ENCODE results near the gene CDH13.

Gene CDH13

DNA sequence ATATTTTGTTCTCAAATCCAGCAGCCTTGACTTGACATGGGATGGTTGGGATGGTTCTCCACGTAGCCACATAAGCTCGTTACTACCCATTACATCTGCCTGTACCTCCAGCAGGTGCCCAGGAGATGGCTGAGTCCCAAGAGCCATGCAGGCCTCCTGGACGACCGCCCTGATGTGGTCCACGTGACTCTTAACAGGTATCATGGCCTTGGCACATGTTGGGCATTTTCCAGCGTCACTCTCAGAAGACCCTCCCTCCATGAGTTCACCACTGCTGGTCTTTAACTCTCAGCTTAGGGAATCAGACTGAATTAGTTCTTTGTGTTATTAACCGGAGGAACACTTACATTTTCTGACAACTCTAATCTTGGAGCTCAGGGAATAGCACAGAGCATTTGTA, 161.5 kb downstream of the CDH13 start:
- DNase-seq (ENCODE audit: low read depth in 2 of 2): no peak

DNA sequence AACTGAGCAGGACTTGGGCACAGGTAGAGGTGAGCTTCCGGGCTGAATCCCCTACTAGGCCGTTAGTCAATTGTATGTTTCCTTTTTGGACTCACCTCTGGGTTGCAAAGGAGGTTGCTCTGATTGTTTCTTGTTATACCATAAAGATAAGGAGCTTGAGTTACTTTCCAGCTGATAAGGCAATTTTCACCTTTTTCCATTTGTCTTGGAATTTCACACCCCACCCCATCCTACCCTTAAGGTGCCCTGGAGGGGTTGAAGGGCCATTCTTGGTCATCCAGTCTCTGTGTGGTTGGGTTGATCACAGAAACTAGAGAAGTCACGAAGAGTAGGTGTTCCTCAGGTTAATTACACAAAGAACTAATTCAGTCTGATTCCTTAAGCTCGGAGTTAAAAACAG, 162.2 kb downstream of the CDH13 start:
- DNase-seq (ENCODE audit: low read depth in 2 of 2): no peak

DNA sequence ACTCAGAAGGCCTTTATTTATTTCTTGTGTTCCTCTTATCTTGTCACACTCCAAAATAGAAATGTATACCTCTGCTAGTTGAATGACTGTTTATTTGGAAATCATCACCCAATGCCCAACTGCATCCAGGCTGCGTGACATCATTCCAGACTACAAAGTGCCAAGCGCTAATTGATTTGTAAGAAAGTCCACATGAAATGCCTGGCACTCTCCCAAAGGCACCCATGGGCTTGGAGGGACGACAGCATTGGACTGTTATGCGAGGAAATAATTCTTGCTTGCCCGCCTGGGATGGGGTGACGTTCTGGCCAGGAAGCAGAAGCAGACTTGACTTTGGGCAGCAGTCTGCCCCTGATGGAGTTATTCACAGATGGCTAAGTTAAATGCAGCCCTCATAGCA, 165.9 kb downstream of the CDH13 start:
- DNase-seq (ENCODE audit: low read depth in 2 of 2): no peak

DNA sequence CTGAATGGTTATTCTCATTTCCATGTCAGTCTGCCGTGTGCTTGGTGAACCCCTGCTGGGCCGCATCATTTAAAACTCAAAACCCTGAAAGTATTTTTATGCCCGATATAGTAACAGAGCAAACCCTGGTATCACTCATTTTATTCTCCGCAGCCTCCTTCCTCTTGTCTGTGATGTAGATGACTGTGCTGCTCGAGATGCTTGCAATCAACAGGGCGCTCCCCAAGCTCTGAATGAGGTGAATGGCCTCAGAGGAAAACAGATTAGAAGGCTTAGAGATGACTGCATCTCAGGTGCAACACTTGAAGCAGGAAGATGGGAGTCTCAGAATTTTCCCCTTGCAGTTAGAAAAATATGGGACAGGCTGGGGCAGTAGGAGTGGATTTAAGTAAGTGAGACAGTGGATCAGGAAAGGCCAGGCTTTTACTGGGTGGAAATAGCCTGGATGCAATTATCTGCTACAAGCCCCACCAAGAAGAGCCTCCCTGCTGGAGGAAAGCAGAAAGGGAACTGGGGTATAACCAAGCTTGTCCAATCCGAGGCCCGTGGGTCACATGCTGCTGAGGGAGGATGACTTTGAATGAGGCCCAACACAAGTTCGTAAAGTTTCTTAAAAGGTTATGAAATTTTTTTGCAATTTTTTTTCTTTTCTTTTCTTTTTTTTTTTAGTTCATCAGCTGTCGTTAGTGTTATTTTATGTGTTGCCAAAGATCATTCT, 166.9 kb downstream of the CDH13 start:
- DNase-seq (ENCODE audit: low read depth in 2 of 2): no peak

DNA sequence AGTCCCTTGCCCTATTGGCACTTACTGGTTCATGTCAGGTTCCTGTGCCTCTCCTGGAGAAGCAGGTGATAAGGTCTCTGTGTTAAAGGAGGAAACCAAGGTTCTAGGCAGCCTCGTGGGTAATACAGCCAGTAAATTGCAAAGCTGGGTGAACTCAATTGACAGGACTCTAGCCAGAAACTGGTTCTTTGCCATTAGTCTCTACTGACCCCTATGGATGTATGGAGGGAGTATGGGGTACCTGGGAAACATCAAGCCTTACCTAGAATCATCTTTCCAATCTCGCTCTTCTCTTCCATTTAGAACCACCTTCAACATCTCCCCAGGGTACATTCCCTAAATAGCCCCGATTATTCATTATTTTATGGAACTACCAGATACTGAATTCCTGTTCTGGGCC, 169.3 kb downstream of the CDH13 start:
- DNase-seq (ENCODE audit: low read depth in 2 of 2): no peak

DNA sequence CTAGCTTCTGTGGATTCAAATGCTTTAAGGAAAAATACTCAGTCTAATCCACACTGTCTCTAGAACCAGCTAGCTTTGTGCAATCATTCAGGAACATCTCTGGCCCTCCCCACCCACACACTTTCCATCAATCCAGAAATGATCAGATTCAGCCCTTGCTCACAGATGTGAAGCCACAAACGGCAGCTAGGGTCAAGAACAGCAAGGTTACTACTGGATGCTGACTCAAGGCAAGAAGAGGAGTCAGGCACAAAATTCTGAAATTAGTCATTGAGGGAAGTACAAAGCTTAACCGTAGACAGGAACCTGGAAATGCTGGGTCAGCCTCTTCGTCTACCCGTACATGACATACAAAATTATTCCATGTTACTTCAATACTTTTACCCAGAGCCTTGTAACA, 174.6 kb downstream of the CDH13 start:
- no peak for DNase-seq (ENCODE audit: low read depth in 2 of 2)

DNA sequence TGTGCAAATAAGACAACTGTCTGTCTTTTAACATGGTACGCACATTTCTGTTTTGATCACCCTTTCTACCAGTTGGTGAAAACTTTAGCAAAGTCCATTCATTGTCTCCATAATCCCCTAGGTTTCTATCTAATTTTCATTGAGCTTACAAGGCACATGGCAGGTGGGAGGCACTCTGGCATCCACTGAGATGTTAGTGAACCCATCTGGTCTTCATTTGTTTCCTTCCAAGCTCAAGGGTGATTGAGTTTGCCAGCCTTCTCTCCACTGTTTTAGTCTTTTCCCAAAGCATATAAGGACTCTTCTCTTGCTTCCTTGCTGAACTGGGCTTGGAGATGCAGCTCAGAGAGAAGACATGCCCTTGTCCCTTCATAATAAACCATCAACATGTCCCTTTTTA, 179.1 kb downstream of the CDH13 start:
- DNase-seq (ENCODE audit: low read depth in 2 of 2): no peak

DNA sequence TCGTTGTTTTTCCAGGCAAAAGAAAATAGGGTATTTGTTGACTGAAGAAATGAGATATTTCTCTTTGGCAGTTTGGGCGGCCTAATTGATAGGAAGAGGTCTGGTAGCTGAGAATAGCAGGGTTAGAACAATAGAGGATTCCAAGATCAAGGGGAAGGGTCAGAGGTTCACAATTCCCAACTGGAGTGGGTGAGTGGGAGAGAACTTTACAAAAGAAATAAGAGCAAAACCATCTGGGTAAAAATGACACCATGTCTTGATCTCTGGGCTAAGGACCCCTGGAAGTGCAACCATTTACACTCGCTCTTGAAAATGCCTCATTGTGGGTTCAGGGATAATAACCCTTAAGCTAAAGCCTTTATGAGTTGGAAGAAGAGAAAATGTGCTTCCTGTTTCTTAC, 180.5 kb downstream of the CDH13 start:
- no peak for DNase-seq (ENCODE audit: low read depth in 2 of 2)

DNA sequence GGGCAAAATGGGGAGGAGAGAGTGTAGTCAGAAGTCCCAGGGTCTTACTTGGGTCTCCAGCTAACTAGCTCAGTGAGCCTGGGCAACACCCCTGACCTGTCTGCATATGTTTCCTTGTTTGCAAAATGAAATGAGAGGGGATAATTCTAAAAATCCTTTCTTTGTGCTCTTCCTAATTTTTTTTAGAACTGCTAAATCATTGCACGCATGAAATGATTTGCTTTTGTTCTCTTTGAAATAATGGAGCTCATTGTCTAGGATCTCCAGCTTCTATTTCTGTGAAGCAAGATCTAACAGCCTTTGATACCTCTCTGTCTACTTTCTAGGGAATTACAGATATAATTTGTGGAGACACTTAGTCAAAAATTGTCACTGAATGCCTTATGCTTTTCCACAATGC, 181.3 kb downstream of the CDH13 start:
- no peak for DNase-seq (ENCODE audit: low read depth in 2 of 2)

DNA sequence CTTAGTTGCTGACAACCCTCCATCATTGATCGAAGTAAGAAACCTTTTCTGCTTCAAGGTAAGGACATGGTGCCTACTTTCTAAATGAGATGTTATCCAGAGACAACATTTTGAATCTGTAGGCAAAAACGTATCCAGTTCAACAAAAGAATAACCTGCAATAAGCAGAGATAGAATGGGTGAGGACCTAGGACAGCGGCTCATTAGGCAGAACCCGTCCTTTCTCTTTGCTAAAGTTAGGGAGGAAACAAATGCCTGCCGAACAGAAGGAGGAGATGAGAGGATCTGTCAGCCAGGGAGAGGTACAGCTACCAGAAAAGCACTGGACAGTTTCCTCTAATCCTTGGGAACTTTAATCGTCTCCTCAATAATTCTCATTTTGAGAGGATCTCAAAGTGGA, 183.3 kb downstream of the CDH13 start:
- DNase-seq (ENCODE audit: low read depth in 2 of 2): no peak

DNA sequence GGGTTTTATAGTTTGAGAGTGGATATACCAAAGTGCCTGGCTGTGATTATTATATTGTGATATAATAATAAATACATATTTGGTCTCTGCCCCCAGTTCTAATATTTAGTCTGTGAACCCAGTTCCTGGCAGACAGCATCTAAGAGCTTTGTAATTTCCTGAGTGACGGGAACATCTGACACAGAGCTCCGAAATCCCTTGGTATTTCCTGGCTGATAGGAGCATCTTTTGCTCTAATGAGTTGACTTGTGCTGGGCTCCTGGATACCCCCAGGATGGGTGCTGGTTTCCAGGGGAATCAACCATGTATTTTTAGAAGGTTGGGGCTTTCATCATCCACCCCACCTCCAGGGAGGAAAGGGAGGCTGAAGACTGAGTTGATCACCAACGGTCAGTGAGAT, 187.3 kb downstream of the CDH13 start:
- no peak for DNase-seq (ENCODE audit: low read depth in 2 of 2)

DNA sequence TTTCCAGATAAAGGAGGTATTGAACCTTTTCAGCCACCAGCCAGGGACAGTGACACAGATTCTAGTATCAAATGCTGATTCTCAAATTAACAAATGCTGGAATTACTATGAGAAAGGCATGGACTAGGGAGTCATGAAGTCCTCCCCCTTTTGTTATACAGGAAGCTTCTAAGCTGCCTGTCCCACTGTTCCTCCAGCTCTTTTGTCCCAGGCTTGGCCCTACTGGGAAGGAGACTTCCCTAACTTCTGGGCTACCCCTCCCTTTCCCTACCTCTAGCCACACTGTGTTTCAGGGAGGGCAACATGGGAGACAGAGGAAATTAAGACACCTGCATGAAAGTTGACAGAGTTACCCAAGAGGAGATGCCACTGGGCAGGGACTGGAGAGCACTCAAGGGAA, 192.5 kb downstream of the CDH13 start:
- no peak for DNase-seq (ENCODE audit: low read depth in 2 of 2)

DNA sequence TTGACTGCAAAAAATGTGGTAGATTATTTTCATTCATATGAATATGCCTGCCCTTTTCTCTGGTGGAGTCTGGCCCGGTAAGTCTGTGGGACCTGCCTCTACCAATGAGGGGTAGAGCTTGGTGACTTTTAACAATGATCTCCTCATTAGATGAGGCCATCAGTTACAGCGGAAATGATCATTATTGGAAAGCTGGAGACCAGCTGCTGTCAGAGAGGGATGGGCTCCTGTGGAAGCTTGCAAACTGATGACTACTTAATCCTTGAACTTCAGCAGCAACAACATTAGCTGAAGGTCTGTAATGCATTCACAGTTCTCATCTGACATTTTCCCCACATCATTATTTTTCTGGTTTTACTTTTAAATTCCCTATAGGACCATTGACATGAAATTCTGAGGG, 194.1 kb downstream of the CDH13 start:
- DNase-seq (ENCODE audit: low read depth in 2 of 2): no peak

DNA sequence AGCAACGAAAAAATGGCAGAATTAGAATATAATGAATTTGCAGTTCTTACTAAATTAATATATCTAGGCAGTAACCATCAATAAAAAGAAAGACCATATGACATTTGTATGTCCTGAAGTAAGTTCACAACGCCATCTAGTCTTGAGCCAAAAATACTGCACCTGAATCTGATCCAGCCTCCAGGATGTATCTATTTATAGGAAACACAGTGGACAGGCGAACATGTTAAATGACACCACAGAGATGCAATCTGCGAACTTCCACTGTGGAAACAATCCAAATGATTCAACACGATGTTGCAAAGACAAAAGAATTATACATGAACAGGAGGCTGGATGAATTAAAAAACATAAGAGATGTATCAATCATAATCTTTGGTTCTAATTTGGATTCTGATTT, 197.6 kb downstream of the CDH13 start:
- no peak for DNase-seq (ENCODE audit: low read depth in 2 of 2)

DNA sequence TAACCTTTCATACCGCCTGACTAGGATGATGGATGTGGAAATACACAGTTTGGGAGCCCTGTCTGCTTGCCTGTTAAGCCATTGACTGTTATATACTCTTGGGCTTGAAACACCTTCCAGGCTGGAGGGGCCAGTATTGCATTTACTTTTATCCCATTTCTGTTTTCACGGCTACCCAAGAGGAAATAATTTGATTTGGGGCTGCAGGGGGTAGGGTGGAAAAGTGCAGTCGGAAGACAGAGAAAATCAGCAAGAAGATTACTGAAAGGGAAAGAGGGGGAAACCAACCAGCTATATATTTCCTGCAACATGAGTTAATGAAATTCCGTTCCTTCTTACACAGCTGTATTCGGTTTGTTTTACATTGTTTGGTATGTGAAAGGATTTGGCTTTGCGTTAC, 202.5 kb downstream of the CDH13 start:
- DNase-seq (ENCODE audit: low read depth in 2 of 2): no peak

DNA sequence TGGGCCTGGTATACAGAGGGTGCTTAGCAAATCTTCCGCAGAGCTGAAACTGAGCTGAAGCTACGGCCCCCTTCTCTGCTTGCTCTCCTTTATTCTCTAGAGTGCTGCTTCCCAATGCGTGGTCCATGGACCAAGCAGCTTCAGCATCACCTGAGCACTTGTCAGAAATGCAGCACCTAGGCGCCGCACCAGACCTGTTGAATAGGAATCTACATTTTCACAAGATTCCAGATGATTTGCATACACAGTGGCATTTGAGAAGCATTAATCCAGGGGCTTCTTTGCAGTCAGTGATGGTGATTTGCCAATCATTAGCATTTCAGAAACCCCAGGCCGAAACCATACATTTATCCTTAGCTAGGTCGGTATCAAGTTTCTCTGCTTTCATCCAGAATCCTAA, 204.2 kb downstream of the CDH13 start:
- no peak for DNase-seq (ENCODE audit: low read depth in 2 of 2)

DNA sequence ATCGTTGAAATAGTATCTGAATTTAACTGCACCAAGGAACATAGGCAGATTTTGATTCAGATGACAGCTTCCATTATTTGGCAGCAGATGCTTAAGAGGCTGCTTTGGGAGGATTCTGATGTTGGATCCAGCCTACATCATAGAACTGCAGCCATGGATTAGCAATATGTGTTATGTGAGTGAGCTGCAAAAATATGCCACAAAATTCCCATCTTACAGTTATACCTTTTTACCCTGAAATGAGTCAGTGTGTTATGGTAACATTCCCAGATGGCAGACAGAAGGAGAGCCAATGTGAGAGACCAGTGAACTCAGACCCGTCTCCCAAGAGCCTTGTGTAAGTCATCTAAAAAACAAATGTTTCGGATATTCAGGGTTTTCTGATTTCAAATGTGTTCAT, 206.1 kb downstream of the CDH13 start:
- DNase-seq (ENCODE audit: low read depth in 2 of 2): no peak

DNA sequence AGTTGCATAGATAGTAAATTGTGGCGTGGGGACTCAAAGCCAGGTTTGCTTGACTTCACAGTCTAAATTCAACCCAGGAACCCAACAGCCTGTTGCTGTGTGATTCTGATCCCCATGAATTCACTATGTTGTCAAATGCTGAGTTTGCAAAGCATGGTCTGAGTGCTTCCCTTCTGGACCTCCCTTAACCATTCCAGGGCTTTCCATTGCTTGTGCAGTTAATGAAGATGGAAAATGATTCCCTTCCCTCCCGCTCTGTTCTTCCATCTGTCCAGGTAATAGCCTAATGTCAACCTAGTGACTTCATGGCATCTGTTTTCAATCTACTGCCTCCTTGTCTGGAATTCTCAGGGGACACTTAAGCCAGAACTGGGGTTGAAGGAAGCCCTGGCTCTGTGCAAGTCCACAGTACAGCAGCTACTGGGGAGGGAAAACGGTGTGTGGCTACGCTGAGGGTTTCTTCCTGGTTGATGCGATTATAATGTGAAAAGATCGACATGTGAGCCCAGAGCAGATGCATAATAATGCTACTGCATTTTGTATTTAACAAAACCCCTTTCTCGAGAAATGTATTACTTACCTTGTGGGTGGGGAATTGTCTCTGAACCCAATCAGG, 206.7 kb downstream of the CDH13 start:
- DNase-seq (ENCODE audit: low read depth in 2 of 2): no peak

DNA sequence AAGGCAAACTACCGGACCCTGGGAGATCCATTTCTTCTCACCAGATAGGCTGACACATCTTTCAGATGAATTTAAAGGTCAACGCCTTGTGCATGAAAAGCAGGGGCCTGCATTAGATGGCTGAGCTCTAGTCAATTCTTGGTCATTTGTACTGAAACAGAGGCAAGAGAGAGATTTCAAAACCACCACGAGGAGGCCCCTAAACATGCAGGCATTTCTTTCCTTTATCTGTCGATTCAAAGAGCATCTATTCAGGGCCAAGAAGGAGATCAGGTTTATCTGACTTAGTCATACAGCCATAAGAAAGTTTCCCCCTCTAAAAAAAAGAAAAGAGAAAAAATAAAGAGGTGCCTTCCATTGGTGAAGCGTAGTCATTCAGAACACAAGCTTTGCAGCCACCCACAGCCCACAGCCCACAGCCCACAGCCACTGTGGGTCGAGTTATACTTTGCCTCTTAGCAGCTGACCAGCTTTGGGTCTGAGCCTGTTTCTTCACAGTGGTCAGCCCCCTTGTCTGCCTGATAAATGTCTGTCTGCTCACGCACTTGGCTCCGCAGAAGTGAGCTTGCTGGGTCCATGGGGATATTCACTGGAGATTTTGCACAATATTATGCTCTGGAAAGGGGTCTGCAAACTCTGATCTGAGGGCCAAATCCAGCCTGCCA, 207.5 kb downstream of the CDH13 start:
- no peak for DNase-seq (ENCODE audit: low read depth in 2 of 2)

DNA sequence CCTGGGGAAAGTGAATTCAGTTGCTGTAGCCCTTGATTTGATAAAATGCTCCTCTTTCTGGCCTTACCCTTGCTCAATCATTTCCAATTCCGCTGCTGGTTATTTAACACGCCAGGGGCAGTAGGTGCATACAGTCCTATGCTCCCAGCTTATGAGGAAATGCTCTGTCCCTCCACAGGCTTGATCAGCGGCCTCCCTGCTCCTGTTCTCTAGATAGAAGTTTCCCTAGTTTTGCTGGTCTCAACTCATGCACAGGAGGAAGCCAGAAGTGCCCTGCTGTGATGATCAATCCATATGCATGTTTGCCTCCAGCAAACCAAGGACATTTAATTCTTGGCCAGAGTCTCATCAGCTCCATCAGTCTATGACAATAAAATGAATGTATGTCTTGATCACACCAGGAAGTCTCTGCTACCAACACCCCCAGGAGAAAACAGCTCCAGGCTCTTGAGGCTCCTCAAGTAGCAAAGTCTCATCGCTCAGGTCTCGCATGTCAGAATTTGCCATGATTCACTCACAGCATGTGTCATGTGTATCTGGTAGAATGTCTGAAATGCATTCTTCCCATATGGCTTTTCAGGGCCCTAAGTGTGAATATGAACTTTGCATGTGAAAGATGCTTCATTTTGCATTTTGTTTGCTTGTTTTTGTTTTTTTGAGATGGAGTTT, 208.9 kb downstream of the CDH13 start:
- no peak for DNase-seq (ENCODE audit: low read depth in 2 of 2)

DNA sequence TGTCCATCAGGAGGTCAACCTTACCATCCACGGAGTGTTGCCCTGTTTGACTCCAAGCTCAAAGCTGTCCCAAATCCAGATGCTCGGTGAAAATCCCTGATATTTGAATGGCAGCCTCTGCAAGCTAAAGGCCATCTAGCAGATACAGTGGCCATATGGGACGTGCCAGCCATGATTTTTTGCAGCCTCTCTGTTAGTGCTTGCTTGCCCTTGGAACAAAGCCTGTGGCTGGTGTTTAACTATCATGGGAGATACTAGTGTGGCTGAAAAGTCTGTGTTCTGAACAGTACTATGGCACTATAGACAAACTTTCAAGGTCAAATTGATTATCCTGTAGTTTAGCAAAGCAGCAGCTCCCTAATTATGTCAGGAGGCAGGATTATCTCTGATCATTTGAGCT, 214.3 kb downstream of the CDH13 start:
- DNase-seq (ENCODE audit: low read depth in 2 of 2): no peak

DNA sequence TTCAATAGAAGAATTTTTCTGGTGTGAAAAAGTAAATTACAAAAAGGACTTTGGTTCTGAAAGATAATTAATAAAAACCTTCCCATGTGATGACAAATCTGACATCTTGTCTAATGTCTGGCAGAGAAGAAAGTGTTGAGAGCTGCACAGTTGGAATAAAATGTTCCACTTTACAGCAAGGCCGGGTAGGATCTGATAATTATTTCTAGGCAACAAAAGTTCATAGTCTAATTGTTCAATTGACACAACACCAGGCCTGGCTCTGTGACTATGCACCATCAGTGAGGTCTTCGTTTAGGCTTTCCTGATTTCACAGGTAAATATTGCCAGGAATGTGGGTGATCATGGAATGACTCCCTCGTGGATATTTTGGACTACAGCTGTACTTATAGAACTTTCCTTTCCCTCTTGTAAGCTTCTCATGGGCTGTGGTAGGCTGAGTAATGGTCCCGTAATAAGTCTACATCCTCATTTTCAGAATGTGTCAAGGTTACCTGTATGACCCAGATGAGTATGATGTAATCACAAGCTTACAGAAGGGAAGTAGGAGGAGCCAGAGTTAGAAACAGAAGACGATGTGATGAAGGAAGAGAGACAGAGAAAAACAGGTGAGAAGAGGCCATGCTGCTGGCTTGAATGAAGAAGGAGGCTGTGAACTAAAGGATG, 217.0 kb downstream of the CDH13 start:
- DNase-seq (ENCODE audit: low read depth in 2 of 2): no peak

Measured in activated CD8-positive, alpha-beta memory T cell treated with anti-CD3 and anti-CD28 coated beads for 4 hours (primary cell).